Colon (tissue), 2 donors: ENCODE data around the gene XRCC4.
"Not testable (repeated sequence)": the region's sequence is repeated elsewhere in the genome, so short reads cannot be mapped to it uniquely, and the experiment has no call there.

ENCODE experiments used
- FAIRE-seq: peaks from 2 replicates; lab custom pipeline; 2012; peaks lifted over from hg19 to GRCh38; lab: Jason Lieb, UNC
- donor health status: control.
- donor health status: control.

Gene XRCC4

GRCh38 chr5:83353231-83353630 lies 275.9 kb downstream of the XRCC4 start:
- FAIRE-seq, result no peak

DNA sequence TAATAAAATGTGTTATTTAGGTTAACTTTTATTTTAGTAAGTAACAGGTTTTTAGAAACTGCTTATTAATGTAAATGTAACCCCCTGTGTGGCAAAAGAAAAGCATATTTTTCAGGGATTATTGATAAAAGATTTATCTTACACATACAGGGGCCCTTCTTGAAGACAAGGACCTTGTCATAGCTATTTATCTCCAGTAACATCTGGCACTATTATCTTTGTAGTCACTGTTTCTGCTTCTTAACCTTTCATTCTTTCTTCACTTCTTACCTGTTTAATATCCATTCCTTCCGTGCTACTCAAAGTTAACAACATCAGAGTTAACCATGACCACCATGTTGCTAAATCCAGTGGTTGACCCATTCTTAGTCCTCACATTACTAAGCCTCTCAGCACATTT lies 276.4 kb downstream of the XRCC4 start:
- FAIRE-seq, result no peak

DNA sequence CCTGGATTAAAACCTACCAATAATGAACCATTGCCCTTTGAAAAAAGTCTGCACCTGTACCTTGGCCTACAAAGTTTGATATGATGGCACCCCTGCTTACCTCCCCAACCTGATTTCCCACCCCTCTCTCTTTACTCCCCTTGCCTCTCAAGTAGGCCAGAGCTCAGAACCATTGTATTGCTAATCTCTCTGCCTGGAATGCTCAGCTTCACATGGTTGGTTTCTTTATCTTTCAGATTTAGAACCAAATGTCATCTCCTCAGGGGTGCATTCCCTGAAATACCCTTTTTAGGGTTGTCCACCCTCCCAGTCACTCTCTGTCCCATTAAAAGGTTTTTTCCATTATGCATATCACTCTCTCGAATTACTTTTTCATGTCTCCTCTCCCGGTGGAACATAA lies 277.6 kb downstream of the XRCC4 start:
- no peak for FAIRE-seq

- FAIRE-seq, result not testable (repeated sequence)
These were observed 278.2 kb downstream of the XRCC4 start for GRCh38 chr5:83355482-83356014.

DNA sequence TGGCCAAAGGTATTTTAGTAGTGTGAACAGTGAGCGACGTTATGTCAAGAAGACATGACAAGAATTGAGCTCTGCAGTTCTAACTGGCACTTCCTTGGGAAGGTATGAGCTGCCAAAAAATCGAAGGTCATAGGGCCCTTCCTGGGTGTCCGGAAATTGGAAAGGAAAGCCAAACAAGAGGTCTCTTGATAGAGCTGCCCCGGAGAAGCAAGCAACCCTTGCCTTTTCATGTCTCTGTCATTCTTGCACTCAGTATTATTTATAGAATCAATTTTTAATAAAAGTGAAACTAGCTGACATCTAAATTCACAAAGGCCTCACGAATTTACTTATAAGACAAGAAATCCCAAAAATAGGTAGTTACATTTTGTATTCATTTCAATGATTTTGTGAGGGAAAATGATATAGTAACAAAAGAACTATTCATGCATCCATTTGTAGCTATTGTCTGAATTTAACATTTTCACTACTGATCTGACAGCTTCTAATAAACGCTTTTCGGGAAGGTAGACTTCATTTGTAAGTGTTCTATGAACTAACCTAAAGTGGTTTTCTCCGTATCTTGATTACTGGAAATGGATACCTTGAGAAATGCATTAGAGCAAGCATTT lies 280.4 kb downstream of the XRCC4 start:
- FAIRE-seq, result no peak

DNA sequence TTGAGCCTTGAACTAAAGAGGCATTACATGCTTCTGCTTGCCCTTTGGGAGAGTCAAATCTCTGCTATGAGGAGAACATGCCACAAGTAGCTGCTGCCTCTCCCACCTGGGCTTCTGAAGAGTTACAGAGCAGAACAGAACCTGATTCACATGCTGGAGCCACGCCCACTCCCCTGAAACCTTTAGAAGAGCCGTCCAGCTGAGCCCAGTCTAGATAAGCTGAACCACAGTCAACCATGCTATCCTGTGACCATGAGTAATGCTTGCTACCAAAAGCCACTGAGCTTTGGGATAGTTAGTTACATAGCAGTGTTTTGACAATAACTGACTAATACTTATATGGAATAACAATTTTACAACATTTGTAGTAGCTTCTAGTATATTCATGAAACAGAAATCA lies 283.2 kb downstream of the XRCC4 start:
- no peak for FAIRE-seq

DNA sequence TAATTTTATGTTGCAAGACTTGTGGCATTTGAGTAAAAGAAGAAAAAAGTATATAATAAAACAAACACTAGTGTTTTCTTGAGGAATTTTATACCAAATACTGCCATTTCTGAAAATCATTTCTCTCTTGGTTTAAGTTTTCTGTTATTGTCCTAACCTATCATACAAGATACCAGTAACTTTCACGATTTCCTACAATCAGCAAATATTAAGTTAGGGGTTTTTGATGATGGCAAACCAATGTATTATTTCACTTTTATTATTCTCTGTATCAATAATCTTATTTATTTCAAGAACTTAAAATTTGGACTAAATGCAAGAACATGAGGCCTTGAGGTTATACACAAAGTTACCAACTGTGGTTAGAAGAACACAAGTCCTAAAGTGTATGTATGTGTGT lies 285.2 kb downstream of the XRCC4 start:
- FAIRE-seq, result no peak

DNA sequence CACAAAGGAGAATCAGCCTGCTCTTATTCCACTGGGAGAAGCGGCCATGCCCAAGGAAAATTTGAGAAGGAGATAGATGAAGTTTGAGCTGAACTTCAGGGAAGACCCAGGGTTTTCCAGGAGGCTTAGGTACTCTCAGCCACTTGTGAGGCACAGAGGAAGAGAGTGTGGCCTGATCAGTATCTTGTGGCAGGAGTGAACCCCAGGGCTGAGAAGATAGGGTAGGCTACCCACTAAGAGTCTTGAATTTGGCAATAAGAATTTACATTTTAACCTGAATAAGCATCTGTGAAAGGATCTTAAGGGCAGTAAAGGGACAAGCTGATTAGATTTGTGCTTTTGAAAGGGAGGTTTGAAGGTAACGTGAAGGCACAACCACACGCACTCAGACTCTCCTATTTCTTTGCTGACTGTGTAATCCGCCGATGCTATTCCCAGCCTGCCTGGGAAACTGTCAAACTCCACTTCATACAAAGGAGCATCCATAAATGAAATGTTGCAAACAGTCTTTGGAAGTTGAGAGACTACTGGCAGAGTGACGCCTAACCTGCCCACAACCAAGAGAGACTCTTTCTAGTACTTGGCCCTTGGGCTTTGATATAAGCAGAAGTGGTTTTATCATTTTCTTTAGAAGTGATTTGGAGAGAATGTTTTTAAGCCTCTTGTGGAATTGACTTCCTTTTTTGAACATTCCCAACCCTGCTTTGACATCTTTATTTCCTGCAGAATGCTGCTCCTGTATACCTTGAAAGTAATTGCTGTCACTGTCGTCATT lies 286.0 kb downstream of the XRCC4 start:
- FAIRE-seq, result no peak

GRCh38 chr5:83363886-83364275 lies 286.5 kb downstream of the XRCC4 start:
- no peak for FAIRE-seq

GRCh38 chr5:83364312-83365299 lies 287.3 kb downstream of the XRCC4 start:
- FAIRE-seq, result no peak

DNA sequence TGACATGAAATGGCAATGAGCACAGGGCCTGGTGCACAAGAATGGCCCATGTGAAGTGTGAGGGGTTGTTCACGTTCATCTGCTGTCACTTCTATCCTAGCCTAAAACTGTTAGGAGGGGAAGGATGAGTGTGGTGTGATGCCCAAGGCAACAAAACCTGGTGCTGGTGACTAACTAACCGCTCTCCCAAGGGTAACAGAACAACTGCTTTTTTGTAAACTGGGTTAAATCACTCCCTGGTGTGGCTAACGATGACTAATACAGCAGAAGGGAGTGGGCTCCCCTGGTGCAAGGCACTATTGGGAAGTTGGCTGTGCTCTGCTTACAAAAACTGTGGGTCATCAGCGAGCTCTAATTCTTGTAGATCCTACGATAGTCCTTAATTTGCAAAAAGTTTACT lies 291.0 kb downstream of the XRCC4 start:
- FAIRE-seq, result no peak

DNA sequence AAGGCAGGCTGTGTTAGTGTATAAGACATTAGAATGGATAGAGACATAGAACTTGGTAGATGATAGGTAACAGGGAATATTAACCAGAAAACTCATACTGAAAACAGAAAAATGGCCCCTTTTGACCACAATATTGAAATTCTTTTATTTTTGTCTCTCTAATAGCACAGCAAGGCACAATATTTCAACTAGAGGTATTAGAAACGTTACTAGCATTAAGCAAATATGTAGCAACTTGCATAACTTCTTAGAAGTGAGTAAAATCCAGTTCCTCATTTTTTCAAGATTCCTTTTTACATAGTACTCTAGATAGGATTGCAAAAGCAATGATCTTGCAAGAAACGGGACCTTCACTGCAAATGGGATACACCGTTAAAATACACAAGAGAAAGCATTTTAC lies 291.5 kb downstream of the XRCC4 start:
- FAIRE-seq, result no peak

DNA sequence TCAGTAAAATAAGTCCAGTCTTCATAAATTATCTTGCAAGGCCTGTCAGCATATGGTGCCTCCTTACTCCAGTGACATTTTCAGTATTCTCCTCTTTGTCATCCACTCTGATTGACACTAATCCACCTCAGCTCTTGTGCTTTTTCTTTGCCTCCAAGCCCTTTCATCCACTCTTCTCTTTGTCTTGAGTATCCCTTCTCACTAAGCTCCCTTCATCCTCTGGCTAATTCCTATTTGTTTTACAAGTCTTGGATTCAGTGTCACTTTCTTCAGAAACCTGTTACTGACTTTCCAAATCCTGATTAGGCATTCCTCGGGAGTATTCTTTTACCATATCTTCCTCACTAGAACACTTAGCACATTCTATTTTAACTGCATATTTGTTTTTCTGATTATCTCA lies 293.6 kb downstream of the XRCC4 start:
- no peak for FAIRE-seq

DNA sequence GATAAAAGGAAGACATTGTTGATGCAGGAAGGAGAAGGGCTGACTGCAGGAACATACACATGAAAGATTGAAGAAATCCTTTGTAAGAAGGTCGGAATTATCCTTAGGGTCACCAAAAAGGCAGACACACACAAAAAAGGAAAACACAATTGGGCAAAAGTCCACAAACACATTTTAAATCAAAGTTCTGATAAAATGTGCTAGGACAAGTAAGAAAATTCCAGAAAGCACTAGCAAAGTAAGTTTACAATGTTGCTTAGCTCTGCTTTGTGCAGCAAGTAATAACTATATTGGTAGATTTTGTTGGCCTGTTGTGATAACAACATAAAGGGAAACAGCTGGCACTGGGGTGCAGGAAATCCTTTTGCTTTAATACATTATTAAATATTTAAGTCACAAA lies 294.4 kb downstream of the XRCC4 start:
- FAIRE-seq, result no peak

GRCh38 chr5:83374547-83374946 lies 297.2 kb downstream of the XRCC4 start:
- FAIRE-seq, result no peak

GRCh38 chr5:83375049-83375745 lies 297.9 kb downstream of the XRCC4 start:
- FAIRE-seq, result no peak

GRCh38 chr5:83376461-83376860 lies 299.1 kb downstream of the XRCC4 start:
- no peak for FAIRE-seq

DNA sequence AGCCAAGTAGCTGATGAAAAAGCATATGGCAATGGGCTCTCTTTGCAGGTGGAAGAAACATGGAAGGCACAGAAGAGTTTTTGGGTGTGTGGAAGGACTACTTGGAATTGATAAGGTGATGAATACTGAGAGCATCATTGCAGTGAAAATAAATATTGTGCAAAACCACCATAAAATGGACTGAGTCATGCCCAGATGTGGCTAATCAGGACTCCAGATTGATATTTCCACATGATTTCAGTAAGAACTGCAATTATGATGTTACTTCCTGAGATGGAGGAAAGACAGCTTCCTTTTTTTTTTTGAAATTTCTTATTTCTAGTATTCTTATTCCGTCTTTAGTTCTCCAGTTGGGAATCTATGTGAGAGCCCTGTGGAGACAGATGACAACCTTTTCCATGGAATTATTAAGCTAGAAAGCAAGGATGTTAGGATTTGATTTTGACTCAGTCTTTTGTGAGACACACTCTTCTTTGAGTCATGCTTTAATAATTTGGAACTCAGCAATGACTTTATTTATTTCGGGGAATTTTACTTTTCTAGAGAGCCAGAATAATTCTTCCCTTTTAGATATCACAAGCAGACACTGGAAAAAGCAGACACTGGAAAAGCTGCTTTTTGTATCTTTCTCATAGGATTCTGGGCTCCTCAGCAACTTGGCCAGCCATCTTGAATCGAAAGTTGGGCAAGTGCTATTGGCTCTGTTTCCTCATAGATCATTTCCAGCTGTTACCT lies 300.0 kb downstream of the XRCC4 start:
- FAIRE-seq, result no peak

DNA sequence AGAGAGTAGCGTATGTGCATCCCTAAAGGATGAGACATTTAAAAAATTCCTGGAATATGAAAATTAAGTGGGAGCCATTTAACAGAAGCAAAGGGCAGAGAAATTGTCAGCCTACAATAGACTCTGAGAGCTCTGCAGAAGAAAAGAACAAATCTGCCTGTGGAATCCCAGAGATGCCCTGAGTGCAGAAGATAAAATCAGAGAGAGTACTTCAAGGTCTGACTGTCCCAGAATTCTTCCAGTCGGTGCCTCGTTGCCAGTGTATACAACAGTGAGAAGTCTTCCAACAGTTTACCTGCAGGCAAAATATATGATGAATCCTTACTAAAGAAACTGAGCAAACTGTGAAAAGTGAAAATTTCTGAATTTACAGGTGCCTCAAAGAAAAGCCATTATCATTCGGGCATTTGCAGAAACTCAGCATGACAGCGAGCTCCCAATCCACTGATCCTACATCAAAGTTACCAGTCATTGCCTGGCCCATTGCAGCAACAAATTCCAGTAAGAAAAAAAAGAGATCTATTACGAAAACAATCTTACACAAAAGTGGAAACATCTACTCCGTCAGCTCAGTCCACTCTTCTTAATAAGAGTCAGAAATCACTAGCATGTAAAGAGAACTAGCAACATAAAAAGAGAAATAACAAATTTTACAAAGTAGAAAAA lies 301.4 kb downstream of the XRCC4 start:
- no peak for FAIRE-seq

- FAIRE-seq, result no peak
These were observed 308.5 kb downstream of the XRCC4 start for GRCh38 chr5:83385812-83386211.

DNA sequence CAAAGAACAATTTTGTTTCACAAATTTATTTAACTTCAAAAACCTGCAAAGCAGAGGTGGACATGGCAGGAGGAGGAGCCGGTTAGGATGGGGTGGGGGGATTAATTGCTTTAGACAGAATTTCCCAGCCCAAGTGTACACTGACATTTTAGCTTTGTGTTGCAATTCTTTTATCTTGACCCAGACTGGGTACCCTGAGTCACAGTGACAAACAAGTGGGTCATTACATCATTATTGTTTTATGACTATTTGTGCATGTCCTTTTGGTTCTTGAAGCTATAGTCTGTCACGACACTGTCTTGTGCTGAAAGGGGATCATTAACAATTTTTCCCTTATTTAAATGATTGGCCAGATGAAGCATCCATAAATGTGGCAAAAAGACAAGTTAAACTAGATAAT lies 309.7 kb downstream of the XRCC4 start:
- no peak for FAIRE-seq
